Left lobe of liver (tissue), 2 donors: ENCODE measurements around the gene ARMC9. TPM values are rescaled to one million over a fixed set of nuclear protein-coding genes. Genes with fewer than 3 reads are reported as not detected.
"Not testable (repeated sequence)": the region's sequence is repeated elsewhere in the genome, so short reads cannot be mapped to it uniquely, and the experiment has no call there.

ENCODE experiments used
- ATAC-seq: fragments of 200-7000 bp; cut with Tn5 transposase; one replicate; pipeline ENCODE4 v1.9.1; 2020; ENCODE audit warnings: mild to moderate bottlenecking, moderate library complexity
- DNase-seq: peaks from one replicate; pipeline ENCODE4 v3.0.0-alpha.2; 2020; ENCODE audit warnings: low spot score
- total RNA-seq: library from RNA; stranded (reverse); gene quantifications from one replicate; pipeline ENCODE4 v1.2.1, GENCODE V29; 2021
- donor health status: DM: no; HTN: no; CAD: no; lungs with moderate emphysema.
- donor health status: DM: no; HTN: yes; CAD: no.

ARMC9 gene
- total RNA-seq, 1 donor from 2014 or later = 1.9 TPM

DNA sequence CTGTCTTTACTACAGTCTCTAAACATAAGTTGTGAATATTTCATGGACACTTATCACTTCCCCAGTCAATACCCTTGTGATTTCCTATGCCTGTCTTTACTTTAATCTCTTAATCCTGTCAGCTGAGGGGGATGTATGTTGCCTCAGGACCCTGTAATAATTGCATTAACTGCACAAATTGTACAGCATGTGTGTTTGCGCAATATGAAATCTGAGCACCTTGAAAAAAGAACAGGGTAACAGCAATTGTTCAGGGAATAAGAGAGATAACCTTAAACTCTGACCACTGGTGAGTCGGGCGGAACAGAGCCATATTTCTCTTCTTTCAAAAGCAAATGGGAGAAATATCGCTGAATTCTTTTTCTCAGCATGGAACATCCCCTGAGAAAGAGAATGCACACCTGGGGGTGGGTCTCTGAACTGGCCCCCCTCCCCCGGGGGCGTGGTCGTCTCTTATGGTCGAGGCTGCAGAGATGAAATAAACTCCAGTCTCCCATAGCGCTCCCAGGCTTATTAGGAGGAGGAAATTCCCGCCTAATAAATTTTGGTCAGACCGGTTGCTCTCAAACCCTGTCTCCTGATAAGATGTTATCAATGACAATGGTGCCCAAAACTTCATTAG lies 177.7 kb downstream of the ARMC9 start:
- ATAC-seq, DNase-seq: not testable (repeated sequence)

DNA sequence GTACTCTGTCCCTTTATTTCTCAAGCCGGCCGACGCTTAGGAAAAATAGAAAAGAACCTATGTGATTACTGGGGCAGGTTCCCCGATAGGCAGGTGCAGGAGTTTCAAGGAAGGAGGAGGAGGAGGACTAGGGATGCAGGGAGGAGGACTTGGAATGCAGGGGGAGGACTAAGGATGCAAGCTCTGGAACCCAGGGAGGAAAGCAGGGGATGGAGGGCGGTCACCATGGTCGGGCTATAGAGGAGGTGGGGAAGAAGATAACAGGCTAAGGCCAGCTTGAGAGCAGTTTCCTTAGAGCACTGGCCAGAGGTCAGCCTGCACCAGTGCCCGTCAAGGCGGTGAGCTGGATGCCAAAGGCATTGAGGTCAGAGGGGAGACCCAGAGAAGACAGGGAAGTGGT lies 178.4 kb downstream of the ARMC9 start:
- DNase-seq (no peak), ATAC-seq (no peak)

DNA sequence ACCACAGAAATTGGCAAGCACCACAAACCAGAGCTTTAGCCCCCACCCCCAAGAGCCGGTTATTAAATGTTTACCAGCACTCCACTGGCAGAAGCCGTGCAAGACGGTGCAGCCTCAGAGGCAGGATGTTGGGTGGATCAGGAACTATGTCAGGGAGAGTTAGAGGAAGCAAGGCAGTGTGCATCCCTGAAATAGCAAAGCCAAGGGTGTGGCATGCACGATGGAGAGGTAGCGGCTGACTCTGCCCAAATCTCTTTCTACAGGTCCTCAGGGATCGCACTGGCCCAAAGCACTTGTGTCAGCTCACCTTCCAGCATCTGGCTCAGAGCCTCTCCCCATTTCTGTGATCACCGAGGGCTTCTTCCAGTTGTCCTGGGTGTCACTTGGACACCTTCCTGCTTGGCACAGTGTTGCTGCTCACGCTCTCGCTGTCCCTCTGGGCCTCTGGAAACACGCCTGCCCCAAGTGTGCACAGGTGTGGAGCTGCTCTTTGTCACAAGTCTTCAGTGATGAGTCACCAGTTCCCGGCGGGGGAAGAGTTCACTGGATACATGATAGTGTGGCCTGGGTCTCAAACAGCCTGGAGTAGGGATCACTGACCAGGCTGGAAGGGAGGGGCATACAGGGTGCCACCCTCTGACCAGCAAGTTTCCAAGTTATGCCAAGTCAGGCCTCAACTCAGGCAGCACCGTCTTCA lies 179.7 kb downstream of the ARMC9 start:
- ATAC-seq (no peak), DNase-seq (no peak)

DNA sequence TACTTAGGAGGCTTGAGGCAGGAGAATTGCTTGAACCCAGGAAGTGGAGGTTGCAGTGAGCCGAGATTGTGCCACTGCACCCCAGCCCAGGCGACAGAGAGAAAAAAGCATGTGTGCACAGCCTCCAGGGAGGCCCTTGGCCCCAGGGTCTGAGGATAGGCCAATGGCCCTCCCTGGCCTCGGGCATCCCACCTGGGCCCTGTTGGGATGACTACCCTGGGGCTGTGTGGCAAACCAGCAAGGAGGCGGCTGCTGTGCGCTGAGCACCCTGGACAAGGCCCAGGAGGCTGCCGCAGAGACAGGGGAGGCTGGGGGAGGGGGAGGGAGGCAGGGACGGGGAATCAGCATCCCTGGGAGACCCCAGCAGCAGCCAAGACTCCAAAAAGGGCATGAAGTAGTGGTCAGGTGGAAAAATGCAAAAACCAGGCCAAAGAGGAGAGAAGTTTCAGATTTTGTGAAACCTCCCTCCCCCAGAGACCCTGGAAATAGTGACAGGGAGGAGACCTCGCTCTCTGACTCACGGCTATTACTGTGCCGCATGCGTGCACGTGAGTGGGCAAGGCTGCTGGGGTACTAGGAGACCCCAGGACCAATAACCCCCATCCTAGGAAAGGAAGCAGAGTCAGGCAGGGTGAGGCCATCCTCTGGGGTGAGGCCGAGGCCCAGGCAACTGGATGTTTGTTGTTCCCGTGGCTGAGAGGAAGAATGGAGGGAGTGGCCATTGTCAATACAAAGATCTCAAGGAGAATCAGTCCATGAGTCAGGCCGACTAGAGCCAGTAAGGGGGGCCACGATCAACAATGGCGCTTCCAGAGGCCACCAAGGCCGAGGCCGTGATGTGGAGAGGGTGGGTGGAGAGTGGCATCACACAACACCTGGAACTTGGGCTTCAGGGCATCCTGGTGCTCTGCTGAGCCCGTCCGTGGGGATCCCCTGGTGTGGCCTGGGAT lies 181.1 kb downstream of the ARMC9 start:
- ATAC-seq (no peak), DNase-seq (no peak)

DNA sequence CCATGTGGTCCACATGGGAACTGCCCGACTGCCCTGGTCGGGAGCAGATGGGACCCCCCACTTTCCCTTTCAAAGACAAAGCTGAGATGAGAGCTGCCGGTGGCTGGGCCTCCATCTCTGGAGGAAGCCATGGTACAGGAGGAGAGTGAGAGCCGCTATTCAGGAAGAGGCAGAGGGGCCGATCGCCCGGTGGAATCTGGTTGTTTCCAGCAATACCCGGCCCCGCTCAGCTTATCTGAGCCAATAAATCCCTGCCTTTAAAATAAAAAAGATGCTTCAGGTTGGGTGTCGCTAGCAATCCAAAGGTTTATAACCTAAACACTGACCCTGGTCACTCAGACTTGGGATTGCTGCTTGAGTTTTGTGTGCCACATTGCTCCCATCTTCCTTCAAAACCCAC lies 181.9 kb downstream of the ARMC9 start:
- ATAC-seq (no peak), DNase-seq (no peak)

DNA sequence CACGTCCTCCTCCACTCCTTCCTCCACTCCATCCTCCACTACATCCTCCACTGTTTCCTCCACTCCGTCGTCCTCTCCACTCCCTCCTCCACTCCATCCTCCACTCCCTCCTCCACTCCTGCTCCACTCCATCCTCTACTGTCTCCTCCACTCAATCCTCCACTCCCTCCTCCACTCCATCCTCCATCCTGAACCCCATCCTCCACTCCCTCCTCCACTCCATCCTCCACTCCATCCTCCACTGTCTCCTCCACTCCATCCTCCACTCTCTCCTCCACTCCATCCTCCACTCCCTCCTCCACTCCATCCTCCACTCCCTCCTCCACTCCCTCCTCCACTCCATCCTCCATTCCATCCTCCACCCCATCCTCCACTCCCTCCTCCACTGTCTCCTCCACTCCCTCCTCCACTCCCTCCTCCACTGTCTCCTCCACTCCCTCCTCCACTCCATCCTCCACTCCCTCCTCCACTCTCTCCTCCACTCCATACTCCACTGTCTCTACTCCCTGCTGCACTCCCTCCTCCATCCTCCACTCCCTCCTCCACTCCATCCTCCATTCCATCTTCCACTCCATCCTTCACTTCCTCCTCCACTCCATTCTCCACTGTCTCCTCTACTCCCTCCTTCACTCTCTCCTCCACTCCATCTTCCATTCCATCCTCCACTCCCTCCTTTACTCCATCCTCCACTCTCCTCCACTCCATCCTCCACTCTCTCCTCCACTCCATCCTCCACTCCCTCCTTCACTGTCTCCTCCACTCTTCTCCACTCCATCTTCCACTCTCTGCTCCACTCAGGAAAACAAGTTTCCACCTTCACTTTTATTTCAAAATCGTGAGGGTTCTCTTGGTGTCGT lies 182.8 kb downstream of the ARMC9 start:
- DNase-seq (no peak), ATAC-seq (no peak)

DNA sequence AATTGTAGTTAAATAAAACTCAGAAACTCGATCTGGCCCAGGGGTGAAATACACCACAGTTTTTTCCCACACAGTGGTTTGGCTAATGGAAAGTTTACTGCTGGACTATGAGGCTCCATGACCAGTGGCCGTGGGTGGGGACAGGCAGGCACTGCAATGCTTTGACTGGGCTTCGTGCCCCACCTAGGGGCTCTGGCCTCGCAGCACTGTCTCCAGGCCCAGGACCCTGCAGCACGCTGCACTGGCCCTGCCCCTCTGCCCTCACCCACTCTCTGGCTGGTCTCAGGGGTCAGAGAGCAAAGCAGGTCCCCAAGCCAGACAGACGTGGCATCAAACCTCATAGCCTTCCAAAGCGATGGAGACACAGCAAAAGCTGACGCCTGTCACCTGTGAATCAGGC lies 183.7 kb downstream of the ARMC9 start:
- DNase-seq (no peak), ATAC-seq (no peak)

DNA sequence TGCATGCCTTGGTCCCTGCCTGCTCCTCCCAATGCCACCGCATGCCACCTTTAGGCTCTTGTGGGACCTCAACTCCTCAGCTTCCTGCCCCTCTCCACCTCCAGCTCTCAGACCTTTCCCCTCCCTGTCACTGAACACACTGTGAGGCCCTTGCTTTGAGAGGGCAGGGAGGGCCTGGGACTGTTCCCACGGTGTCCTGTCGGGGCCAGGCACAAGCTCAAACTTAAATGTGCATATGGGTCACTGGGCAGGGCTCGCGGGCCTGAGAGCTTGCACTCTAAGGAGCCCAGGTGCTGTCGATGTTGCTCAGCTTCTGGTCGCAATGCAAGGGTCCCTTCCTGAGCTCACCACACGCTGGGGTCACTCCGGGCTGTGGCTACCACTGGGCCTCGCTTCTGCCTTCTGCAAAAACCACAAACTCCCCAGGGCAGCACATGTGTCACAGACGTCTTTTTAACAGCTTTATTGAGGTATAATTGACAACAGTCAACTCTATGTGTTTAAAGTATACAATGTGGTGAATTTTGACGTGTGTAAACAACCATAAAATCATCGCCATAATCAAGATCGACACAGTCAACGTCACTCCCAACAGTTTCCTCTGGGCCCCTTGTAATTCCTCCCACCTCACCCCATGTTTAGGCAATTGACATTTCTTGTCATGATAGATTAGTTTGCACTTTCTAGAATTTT lies 185.1 kb downstream of the ARMC9 start:
- ATAC-seq = no peak
- no peak for DNase-seq

DNA sequence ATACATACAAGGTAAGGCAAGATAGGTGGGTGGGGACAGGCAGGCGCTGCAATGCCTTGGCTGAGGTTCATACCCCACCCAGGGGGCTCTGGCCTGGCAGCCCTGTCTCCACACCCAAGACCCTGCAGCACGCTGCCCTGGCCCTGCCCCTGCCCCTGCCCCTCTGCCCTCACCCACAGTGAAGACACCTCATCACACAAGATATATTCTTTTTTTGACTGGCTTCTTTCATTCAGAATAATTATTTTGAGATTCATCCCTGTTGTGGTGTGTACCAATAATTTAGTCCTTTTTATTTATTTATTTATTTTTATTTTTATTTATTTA lies 185.6 kb downstream of the ARMC9 start:
- no peak for DNase-seq
- no peak for ATAC-seq

DNA sequence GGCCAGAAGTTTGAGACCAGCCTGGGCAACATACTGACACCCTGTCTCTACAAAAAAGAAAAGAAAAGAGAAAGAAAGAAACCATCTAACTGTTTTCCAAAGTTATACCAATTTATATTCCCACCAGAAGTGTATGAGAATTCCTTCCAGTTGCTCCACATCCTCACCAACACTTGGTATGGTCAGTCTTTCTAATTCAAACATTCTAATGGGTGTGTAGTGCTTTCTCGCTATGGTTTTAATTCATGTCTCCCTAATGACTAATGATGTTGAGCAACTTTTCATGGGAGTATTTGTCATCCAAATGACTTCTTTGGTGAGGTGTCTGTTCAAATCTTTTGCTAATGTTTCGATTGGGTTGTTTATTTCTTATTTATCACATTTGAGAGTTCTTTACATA lies 186.5 kb downstream of the ARMC9 start:
- no peak for DNase-seq
- no peak for ATAC-seq

DNA sequence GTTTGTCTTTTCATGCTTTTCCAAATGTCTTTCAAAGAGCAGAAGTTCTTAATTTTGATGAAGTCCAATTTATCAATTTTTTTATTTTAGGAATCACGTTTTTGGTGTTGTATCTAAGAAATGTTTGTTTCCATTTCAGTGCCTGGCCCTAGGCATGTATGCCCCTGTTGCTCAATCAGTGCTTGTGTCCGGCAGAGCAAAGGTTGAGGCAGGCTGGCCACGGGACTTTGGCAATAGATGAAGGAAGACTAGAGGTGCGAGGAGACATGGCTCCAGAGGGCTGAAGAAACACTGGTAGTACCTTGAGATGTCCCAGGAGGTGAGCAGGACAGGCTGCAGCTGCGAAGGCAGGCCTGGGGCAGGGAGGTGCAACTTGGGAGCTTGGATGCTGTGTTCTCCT lies 187.0 kb downstream of the ARMC9 start:
- DNase-seq (peak; percentile 62), ATAC-seq (peak; percentile 92)

DNA sequence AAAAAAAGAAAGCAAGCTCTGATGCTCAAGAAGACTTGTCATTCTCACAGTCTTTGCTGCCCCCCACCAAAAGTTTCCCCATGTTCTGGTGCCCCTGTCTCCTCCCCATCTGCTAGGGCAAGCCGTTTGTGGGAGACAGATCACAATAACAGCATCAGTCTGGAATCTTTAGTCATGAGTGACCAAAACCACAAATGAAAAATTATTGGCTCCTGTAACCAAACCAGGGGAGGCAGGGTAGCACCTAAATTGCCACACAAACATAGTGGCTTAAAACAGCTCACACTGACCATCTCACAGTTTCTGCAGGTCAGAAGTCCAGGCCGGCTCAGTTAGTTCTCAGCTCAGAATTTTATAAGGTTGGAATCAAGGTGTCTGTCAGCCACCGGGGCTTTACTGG lies 188.0 kb downstream of the ARMC9 start:
- DNase-seq = no peak
- ATAC-seq = no peak

DNA sequence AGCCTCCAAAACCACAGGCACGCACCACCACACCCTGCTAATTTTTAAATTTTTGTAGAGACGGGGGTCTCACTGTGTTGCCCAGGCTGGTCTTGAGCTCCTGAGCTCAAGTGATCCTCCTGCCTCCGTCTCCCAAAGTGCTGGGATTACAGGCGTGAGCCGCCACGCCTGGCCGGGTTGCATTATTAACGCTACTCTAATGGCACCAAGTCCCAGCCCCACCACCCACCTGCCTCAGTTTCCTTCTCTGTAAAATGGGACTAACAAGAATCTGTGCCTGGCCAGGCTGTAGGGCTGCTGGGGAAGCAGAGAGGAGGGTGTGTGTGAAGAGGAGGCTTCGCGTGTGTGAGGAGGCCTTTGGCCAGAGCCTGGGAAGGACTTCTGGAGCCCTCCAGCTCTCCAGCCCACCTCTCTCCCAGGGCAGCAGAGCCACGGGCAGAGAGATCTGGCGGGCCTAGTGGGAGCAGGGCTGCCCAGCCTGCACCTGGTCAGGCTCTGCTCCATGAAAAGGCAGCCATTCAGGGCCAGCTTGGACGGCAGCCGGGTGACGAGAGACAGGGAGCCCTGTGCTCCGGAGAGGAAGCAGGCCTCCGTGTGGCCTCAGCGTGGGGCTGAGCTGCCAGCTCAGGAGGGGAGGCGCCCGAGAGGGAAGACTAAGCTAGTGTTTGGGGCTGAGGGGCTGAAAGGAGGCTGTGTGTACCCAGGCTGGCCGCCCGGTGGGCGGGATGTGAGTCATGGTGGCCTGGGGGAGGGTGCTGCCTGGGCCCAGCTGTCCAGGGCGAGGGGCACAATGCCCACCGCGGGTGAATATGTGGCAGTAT lies 189.7 kb downstream of the ARMC9 start:
- DNase-seq = no peak
- ATAC-seq = peak; percentile 8

DNA sequence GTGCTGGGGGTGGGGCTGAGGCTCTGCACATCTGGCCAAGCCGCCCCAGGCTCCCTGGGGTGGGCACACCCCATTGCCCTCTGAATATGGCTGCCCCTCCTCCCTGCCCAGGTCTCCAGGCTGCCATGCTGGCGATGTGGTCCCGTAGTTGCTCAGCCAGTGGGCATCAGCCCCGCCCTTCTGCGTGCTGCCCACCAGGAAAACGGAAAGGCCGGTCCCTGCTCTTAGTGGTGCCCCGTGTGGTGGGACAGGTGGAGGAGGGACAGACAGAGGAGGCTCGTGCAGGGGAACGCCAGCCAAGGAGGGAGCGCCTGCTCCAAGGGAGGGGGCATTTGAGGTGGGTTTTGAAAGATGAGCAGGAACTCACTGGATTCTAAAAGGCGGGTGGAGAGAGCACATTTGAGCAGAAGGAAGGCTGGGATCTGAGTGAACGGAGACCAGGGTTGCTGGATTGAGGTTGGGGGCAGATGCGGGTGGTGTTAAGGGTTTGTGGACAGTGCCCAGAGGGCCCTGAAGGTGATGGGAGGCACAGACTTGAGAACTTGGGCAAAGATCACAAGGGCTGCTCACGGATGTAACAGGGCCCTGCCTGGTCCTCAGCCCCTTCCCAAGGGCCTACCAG lies 190.4 kb downstream of the ARMC9 start:
- ATAC-seq (no peak), DNase-seq (no peak)

DNA sequence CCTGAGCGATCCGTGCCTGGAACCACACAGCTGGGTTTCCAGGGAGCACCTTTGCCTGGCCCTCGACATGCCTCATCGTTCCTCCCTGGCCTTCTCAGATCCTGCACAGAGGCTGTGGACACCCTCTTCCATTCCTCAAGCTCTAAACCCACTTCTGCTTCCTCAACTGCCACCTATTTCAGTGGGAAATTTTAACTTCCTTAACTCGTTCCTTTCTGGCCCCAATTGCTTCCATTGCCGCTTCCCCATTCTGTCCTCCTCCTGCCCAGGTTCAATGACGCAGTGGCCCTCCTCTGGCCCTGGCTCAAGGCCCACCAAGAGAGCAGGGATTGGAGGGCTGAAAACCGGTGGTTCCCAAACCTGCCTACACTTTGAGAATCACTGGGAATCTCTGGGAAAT lies 192.2 kb downstream of the ARMC9 start:
- DNase-seq (no peak), ATAC-seq (no peak)

DNA sequence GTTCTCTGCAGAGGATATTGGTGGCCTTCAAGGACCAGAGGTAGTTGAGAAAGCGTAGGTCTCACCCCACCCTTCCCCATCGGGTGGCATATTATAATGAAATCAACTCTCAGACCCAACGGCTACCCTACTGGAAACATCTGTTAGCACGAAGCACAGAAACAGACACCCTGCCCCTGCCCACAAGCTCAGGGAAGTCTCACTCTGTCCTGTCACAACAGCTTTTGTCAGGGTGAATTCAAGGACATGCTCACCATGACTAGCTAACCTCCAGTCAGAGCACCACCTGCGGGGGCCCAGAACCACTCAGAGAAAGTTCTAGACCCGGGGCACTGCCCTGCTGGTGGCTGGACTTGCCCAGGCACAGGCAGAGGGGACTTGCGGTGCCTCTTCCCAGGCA lies 193.6 kb downstream of the ARMC9 start:
- no peak for ATAC-seq
- DNase-seq = no peak

DNA sequence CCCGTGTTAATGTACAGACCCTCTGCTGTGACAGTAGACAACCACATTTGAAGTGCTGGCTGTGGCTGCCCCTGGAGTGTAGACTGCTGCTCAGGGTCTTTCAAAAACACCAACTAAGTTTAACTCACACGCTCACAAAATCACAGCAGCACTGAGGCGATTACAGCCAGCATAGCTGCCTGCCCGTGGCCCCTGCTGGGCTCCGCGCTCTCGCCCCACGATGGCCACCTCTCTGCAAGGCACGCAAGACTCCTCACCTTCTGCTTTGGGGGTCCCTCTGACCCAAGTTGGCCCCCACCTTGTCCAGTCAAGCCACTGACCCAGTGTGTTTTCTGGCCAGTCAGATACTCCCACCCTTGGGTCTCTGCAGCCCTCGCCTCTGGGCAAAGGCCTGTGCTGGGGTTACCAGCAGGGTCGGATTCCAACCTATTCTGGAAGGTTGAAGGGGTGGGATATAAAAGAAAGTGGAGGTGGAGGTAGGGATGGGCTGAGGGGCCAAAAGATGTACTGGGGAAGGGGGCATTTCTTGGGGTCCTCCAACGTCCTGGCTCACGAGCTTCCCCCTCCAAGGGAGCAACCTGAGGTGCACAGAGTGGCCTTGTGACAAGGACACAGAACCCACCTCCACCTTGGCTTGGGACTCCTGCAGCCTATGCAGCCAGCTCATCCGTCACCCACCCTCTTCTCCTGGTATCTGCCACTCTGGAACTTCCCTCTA lies 194.2 kb downstream of the ARMC9 start:
- ATAC-seq (no peak), DNase-seq (no peak)
